ENCODE data around the gene FAM131C.
A peak's percentile ranks its signal among the peaks of the same experiment; 100 is the strongest.
"Not testable (repeated sequence)": the region's sequence is repeated elsewhere in the genome, so short reads cannot be mapped to it uniquely, and the experiment has no call there.

Gene FAM131C

GRCh38 chr1:16070640-16071355 lies 2.7 kb downstream of the FAM131C start:
- Mint-ChIP-seq H3K4me1 (peaks cover 28% of the 10 kb centered on the region), H3K36me3 (ENCODE audit: insufficient read depth) (peaks cover 3% of the 10 kb centered on the region), H3K27ac (ENCODE audit: low read depth) (no peak overlapping the region), H3K9me3 (no peaks in the 10 kb centered on the region), H3K27me3 (peaks cover under 1% of the 10 kb centered on the region), H3K4me3 (no peak overlapping the region)
- ATAC-seq (replicated peaks; ENCODE audit: extremely low read depth, poor library complexity, severe bottlenecking) (no peak), DNase-seq (ENCODE audit: low spot score in 2 of 2) (no peak)

GRCh38 chr1:16068356-16069270 lies 4.8 kb downstream of the FAM131C start:
- Mint-ChIP-seq H3K36me3 (ENCODE audit: insufficient read depth) (peaks cover 3% of the 10 kb centered on the region), H3K4me1 (peaks cover 39% of the 10 kb centered on the region), H3K27me3 (peaks cover 10% of the 10 kb centered on the region), H3K27ac (ENCODE audit: low read depth) (no peak overlapping the region), H3K4me3 (no peak overlapping the region), H3K9me3 (no peaks in the 10 kb centered on the region)
- no peak for DNase-seq (ENCODE audit: low spot score in 2 of 2)
- no peak for ATAC-seq (replicated peaks; ENCODE audit: extremely low read depth, poor library complexity, severe bottlenecking)

- H3K27me3 Mint-ChIP-seq: peaks cover 10% of the 10 kb centered on the region
- peaks cover 3% of the 10 kb centered on the region for H3K36me3 Mint-ChIP-seq (ENCODE audit: insufficient read depth)
- H3K4me3 Mint-ChIP-seq: no peak overlapping the region
- H3K4me1 Mint-ChIP-seq: peaks cover 39% of the 10 kb centered on the region
- H3K27ac Mint-ChIP-seq (ENCODE audit: low read depth): peak overlapping the region; percentile 38
- DNase-seq (ENCODE audit: low spot score in 2 of 2): no peak
- H3K9me3 Mint-ChIP-seq: no peaks in the 10 kb centered on the region
- no peak for ATAC-seq (replicated peaks; ENCODE audit: extremely low read depth, poor library complexity, severe bottlenecking)
Observed at GRCh38 chr1:16067933-16068332, 5.5 kb downstream of the FAM131C start.

- DNase-seq (ENCODE audit: low spot score in 2 of 2) (no peak), ATAC-seq (replicated peaks; ENCODE audit: extremely low read depth, poor library complexity, severe bottlenecking) (no peak)
- H3K36me3 Mint-ChIP-seq (ENCODE audit: insufficient read depth): peaks cover 3% of the 10 kb centered on the region
- H3K4me1 Mint-ChIP-seq: peaks cover 39% of the 10 kb centered on the region
- peaks cover 10% of the 10 kb centered on the region for H3K27me3 Mint-ChIP-seq
- H3K27ac Mint-ChIP-seq (ENCODE audit: low read depth): peak overlapping the region; percentile 38
- H3K4me3 Mint-ChIP-seq: no peak overlapping the region
- H3K9me3 Mint-ChIP-seq: no peaks in the 10 kb centered on the region
Observed at GRCh38 chr1:16067127-16067768, 6.2 kb downstream of the FAM131C start.

- Mint-ChIP-seq H3K4me3 (no peak overlapping the region), H3K4me1 (peaks cover 36% of the 10 kb centered on the region), H3K27ac (ENCODE audit: low read depth) (no peak overlapping the region), H3K36me3 (ENCODE audit: insufficient read depth) (peaks cover 3% of the 10 kb centered on the region), H3K9me3 (no peaks in the 10 kb centered on the region), H3K27me3 (peaks cover 10% of the 10 kb centered on the region)
- ATAC-seq (replicated peaks; ENCODE audit: extremely low read depth, poor library complexity, severe bottlenecking): no peak
- no peak for DNase-seq (ENCODE audit: low spot score in 2 of 2)
Observed at GRCh38 chr1:16066245-16066644, 7.2 kb downstream of the FAM131C start.

GRCh38 chr1:16065269-16065576 lies 8.2 kb downstream of the FAM131C start:
- peaks cover 3% of the 10 kb centered on the region for H3K36me3 Mint-ChIP-seq (ENCODE audit: insufficient read depth)
- H3K27me3 Mint-ChIP-seq: peaks cover 10% of the 10 kb centered on the region
- no peaks in the 10 kb centered on the region for H3K9me3 Mint-ChIP-seq
- DNase-seq (ENCODE audit: low spot score in 2 of 2) (no peak), ATAC-seq (replicated peaks; ENCODE audit: extremely low read depth, poor library complexity, severe bottlenecking) (no peak)
- no peak overlapping the region for H3K4me3 Mint-ChIP-seq
- H3K27ac Mint-ChIP-seq (ENCODE audit: low read depth): peak overlapping the region; percentile 61
- H3K4me1 Mint-ChIP-seq: peaks cover 26% of the 10 kb centered on the region

- Mint-ChIP-seq H3K9me3 (no peaks in the 10 kb centered on the region), H3K27me3 (peaks cover 10% of the 10 kb centered on the region), H3K27ac (ENCODE audit: low read depth) (peak overlapping the region; percentile 61), H3K4me1 (peaks cover 21% of the 10 kb centered on the region), H3K4me3 (no peak overlapping the region), H3K36me3 (ENCODE audit: insufficient read depth) (no peaks in the 10 kb centered on the region)
- ATAC-seq (replicated peaks; ENCODE audit: extremely low read depth, poor library complexity, severe bottlenecking) (no peak), DNase-seq (ENCODE audit: low spot score in 2 of 2) (no peak)
Observed at GRCh38 chr1:16064536-16065268, 8.7 kb downstream of the FAM131C start.

GRCh38 chr1:16063921-16064320 lies 9.5 kb downstream of the FAM131C start:
- Mint-ChIP-seq H3K27me3 (peaks cover 10% of the 10 kb centered on the region), H3K27ac (ENCODE audit: low read depth) (no peak overlapping the region), H3K4me3 (no peak overlapping the region), H3K4me1 (peaks cover 21% of the 10 kb centered on the region), H3K36me3 (ENCODE audit: insufficient read depth) (no peaks in the 10 kb centered on the region), H3K9me3 (no peaks in the 10 kb centered on the region)
- DNase-seq (ENCODE audit: low spot score in 2 of 2) (no peak), ATAC-seq (replicated peaks; ENCODE audit: extremely low read depth, poor library complexity, severe bottlenecking) (no peak)

GRCh38 chr1:16063226-16063829 lies 10.1 kb downstream of the FAM131C start:
- no peak overlapping the region for H3K27ac Mint-ChIP-seq (ENCODE audit: low read depth)

GRCh38 chr1:16062687-16063075 lies 10.8 kb downstream of the FAM131C start:
- not testable (repeated sequence) for ATAC-seq (replicated peaks; ENCODE audit: extremely low read depth, poor library complexity, severe bottlenecking)

More at GRCh38 chr1:16063226-16063829, 10.1 kb downstream of the FAM131C start:
- Mint-ChIP-seq H3K4me3 (no peak overlapping the region), H3K36me3 (ENCODE audit: insufficient read depth) (no peaks in the 10 kb centered on the region), H3K27me3 (peaks cover 10% of the 10 kb centered on the region), H3K4me1 (peaks cover 21% of the 10 kb centered on the region), H3K9me3 (no peaks in the 10 kb centered on the region)
- DNase-seq (ENCODE audit: low spot score in 2 of 2) (no peak), ATAC-seq (replicated peaks; ENCODE audit: extremely low read depth, poor library complexity, severe bottlenecking) (no peak)

GRCh38 chr1:16061989-16062686 lies 11.3 kb downstream of the FAM131C start:
- Mint-ChIP-seq H3K27me3 (peaks cover 10% of the 10 kb centered on the region), H3K4me1 (peaks cover 17% of the 10 kb centered on the region)
- H3K9me3 Mint-ChIP-seq; H3K36me3 Mint-ChIP-seq (ENCODE audit: insufficient read depth); ATAC-seq (replicated peaks; ENCODE audit: extremely low read depth, poor library complexity, severe bottlenecking); H3K27ac Mint-ChIP-seq (ENCODE audit: low read depth); H3K4me3 Mint-ChIP-seq; DNase-seq (ENCODE audit: low spot score in 2 of 2): not testable (repeated sequence)

More at GRCh38 chr1:16062687-16063075, 10.8 kb downstream of the FAM131C start:
- not testable (repeated sequence) for H3K36me3 Mint-ChIP-seq (ENCODE audit: insufficient read depth); H3K4me3 Mint-ChIP-seq; H3K27ac Mint-ChIP-seq (ENCODE audit: low read depth); DNase-seq (ENCODE audit: low spot score in 2 of 2); H3K9me3 Mint-ChIP-seq
- peaks cover 10% of the 10 kb centered on the region for H3K27me3 Mint-ChIP-seq
- H3K4me1 Mint-ChIP-seq: peaks cover 20% of the 10 kb centered on the region
